Chondrocyte (in vitro differentiated cells): Measurements from ENCODE around the gene MAFB. TPM values are rescaled to one million over a fixed set of nuclear protein-coding genes. Genes with fewer than 3 reads are reported as not detected.

ENCODE experiments used
- DNase-seq: peaks from one replicate; pipeline ENCODE4 v3.0.0; 2021; ENCODE audit warnings: mixed read lengths, low spot score
- H3K27ac Mint-ChIP-seq: one replicate; pipeline ENCODE4 v1.8.0; 2021; ENCODE audit warnings: mild to moderate bottlenecking, moderate library complexity, mixed read lengths; ENCODE audit not compliant: unreplicated experiment
- H3K27me3 Mint-ChIP-seq: 2 replicates; pipeline ENCODE4 v1.8.0; 2021; ENCODE audit warnings: low read depth, mixed read lengths
- H3K36me3 Mint-ChIP-seq: 2 replicates; pipeline ENCODE4 v1.8.0; 2021; ENCODE audit warnings: low read depth, mixed read lengths
- H3K4me1 Mint-ChIP-seq: 2 replicates; pipeline ENCODE4 v1.8.0; 2021; ENCODE audit warnings: low read depth, mild to moderate bottlenecking, mixed read lengths
- H3K4me3 Mint-ChIP-seq: one replicate; pipeline ENCODE4 v1.8.0; 2021; ENCODE audit warnings: mild to moderate bottlenecking, moderate library complexity, mixed read lengths; ENCODE audit not compliant: unreplicated experiment
- H3K9me3 Mint-ChIP-seq: 2 replicates; pipeline ENCODE4 v1.8.0; 2021; ENCODE audit warnings: low read depth, mixed read lengths
- CTCF ChIP-seq: fragments of 200-600 bp; sonication (generic); IDR thresholded peaks from 2 replicates; pipeline ENCODE4 v1.5.0; 2021; ENCODE audit warnings: antibody characterized with exemption, mild to moderate bottlenecking, moderate library complexity
- total RNA-seq: library from RNA; stranded (reverse); gene quantifications from 3 replicates; pipeline ENCODE4 v1.2.1, GENCODE V29; 2021

Gene MAFB
- total RNA-seq, 1 donor from 2014 or later, result 4.2 TPM

GRCh38 chr20:40726776-40727175 is 37.7 kb upstream of the MAFB start:
- no peaks in the 10 kb centered on the region for H3K4me1 Mint-ChIP-seq
- peaks cover 21% of the 10 kb centered on the region for H3K27me3 Mint-ChIP-seq
- no peak for TF ChIP-seq CTCF
- peaks cover 2% of the 10 kb centered on the region for H3K36me3 Mint-ChIP-seq
- peaks cover 14% of the 10 kb centered on the region for H3K9me3 Mint-ChIP-seq
- H3K27ac Mint-ChIP-seq, result no peak overlapping the region
- no peak overlapping the region for H3K4me3 Mint-ChIP-seq
- no peak for DNase-seq

- Mint-ChIP-seq H3K36me3 (peaks cover 2% of the 10 kb centered on the region), H3K4me3 (no peak overlapping the region), H3K9me3 (peaks cover 14% of the 10 kb centered on the region), H3K27me3 (peaks cover 24% of the 10 kb centered on the region), H3K27ac (no peak overlapping the region), H3K4me1 (no peaks in the 10 kb centered on the region)
- DNase-seq, result no peak
- TF ChIP-seq CTCF, result no peak
Measured at GRCh38 chr20:40724566-40724965, 35.5 kb upstream of the MAFB start.

DNA sequence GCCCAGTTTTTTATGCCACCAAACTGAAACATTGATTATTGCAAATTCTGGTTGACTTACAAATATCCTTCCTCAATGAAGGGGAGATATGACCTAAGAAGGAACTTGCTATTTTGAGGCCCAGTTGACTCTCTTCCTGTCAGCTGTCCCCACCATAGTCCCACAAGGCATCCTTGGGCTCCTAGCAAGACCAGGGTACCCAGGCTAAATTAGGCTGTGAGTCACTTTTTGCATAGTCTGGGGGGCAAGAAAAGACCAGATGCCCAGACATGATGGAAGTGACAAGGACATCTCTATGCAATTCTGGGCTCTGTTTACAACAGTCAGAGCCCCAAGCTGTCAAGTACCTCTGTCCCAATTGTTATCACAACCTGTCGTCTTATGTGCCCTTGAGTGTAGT is 31.8 kb upstream of the MAFB start:
- H3K36me3 Mint-ChIP-seq, result no peaks in the 10 kb centered on the region
- H3K4me1 Mint-ChIP-seq, result no peaks in the 10 kb centered on the region
- peaks cover 22% of the 10 kb centered on the region for H3K27me3 Mint-ChIP-seq
- no peaks in the 10 kb centered on the region for H3K9me3 Mint-ChIP-seq
- TF ChIP-seq CTCF, result no peak
- no peak overlapping the region for H3K4me3 Mint-ChIP-seq
- DNase-seq, result no peak
- no peak overlapping the region for H3K27ac Mint-ChIP-seq

DNA sequence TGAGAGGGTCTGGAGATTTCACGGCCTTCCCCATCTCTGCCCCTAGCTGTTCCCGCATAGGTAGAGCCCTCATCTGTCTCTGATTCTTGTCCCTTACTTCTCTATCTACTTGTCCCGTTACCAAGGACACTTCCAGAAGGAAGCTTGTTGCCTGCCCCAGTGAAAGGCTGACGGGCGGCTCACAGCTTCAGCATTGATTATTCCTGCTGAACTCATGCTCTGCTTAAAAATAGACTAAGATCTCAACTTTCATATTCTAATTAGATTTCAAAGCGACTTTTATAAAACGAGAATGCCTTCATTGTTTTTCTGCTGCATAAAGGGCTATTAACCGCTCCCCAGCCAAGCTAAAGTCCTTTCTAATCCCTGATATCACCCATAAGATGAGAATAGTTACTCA is 31.1 kb upstream of the MAFB start:
- no peak for DNase-seq
- Mint-ChIP-seq H3K27ac (no peak overlapping the region), H3K27me3 (peaks cover 21% of the 10 kb centered on the region), H3K4me3 (no peak overlapping the region), H3K4me1 (no peaks in the 10 kb centered on the region), H3K36me3 (no peaks in the 10 kb centered on the region), H3K9me3 (no peaks in the 10 kb centered on the region)
- no peak for TF ChIP-seq CTCF

DNA sequence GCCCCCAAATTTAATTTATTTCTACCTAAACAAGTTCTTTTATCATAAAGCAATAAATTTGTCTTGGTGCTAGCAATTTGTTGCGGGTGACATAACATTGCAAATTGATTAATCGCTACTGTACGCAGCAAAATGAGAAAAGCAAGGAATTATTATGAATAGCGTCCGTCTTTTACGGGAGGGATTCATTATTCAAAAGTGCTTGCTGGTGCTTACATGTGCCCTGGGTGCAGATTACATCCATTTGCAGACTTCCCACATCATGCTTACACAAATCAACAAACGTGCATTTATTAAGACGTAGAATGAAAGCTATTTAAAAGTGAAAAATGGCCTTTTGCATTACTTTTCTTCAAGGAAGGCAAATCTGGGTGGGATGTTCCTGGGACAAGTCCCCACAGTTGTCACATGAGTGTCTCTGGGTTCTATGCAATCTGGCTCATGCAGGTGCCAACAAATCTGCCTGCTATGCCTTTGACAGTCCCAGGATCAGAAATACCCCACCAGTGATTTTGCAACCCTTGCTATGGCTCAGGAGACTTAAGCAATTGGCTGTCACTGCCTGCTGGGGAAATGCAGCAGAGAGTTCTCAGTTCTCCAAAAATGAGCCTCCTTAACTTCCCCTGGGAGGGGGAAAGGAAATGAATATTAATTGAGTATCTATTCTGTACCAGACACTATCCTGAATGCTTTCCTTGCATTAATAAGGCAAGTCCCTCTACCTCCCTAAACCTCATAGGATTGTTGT is 30.1 kb upstream of the MAFB start:
- H3K9me3 Mint-ChIP-seq, result no peaks in the 10 kb centered on the region
- H3K4me3 Mint-ChIP-seq, result no peak overlapping the region
- H3K27ac Mint-ChIP-seq, result no peak overlapping the region
- H3K27me3 Mint-ChIP-seq, result peaks cover 26% of the 10 kb centered on the region
- H3K36me3 Mint-ChIP-seq, result no peaks in the 10 kb centered on the region
- no peaks in the 10 kb centered on the region for H3K4me1 Mint-ChIP-seq
- DNase-seq, result no peak
- TF ChIP-seq CTCF, result no peak
